Liver (tissue), 9 donors: ENCODE measurements around the gene WDR1. TPM values are rescaled to one million over a fixed set of nuclear protein-coding genes. Genes with fewer than 3 reads are reported as not detected.

Experiments used
- DNase-seq: peaks from one replicate; pipeline ENCODE4 v3.0.0-alpha.2; 2017; ENCODE audit warnings: low spot score
- H3K27ac ChIP-seq, 2 donors: one replicate each; pipeline ENCODE4 v1.7.0; 2013; ENCODE audit warnings: inconsistent platforms in 2 of 2, low read length in 2 of 2, control low read depth in 1 of 2, low read depth in 1 of 2, mild to moderate bottlenecking in 1 of 2
- H3K27me3 ChIP-seq, 4 donors: one replicate each; pipeline versions ENCODE4 v1.6.1 to v1.7.0; 2013; ENCODE audit warnings: low read length in 3 of 4, inconsistent platforms in 1 of 4, mild to moderate bottlenecking in 1 of 4, moderate library complexity in 1 of 4; ENCODE audit not compliant: control insufficient read depth in 4 of 4, insufficient read depth in 4 of 4
- H3K36me3 ChIP-seq, 4 donors: one replicate each; pipeline versions ENCODE4 v1.6.1 to v1.7.0; 2013; ENCODE audit warnings: low read length in 3 of 4, mild to moderate bottlenecking in 3 of 4, low read depth in 1 of 4, moderate library complexity in 1 of 4; ENCODE audit not compliant: control insufficient read depth in 4 of 4, insufficient read depth in 3 of 4
- H3K4me1 ChIP-seq, 4 donors: one replicate each; pipeline versions ENCODE4 v1.6.1 to v1.7.0; 2013; ENCODE audit warnings: low read length in 3 of 4, mild to moderate bottlenecking in 3 of 4, moderate library complexity in 1 of 4; ENCODE audit not compliant: control insufficient read depth in 4 of 4, insufficient read depth in 4 of 4
- H3K4me3 ChIP-seq, 3 donors: one replicate each; pipeline versions ENCODE4 v1.6.1 to v1.7.0; 2013; ENCODE audit warnings: low read length in 3 of 3, control low read depth in 1 of 3, low read depth in 1 of 3, mild to moderate bottlenecking in 1 of 3
- H3K9ac ChIP-seq, 2 donors: one replicate each; pipeline ENCODE4 v1.7.0; 2013; ENCODE audit warnings: low read length in 2 of 2, mild to moderate bottlenecking in 2 of 2, moderate library complexity in 2 of 2, control low read depth in 1 of 2, low read depth in 1 of 2
- H3K9me3 ChIP-seq, 4 donors: one replicate each; pipeline versions ENCODE4 v1.6.1 to v1.7.0; 2013; ENCODE audit warnings: low read length in 3 of 4; ENCODE audit not compliant: control insufficient read depth in 4 of 4
- CTCF ChIP-seq: fragments of 150-350 bp; IDR thresholded peaks from 2 replicates; pipeline ENCODE4 v1.5.1; 2017; ENCODE audit warnings: improper control_type of control experiment, low read depth, low read length; ENCODE audit not compliant: missing input control
- FOXA1 ChIP-seq: IDR thresholded peaks from 2 replicates; pipeline ENCODE4 v1.6.1; 2016; ENCODE audit warnings: antibody characterized with exemption
- FOXA2 ChIP-seq: IDR thresholded peaks from 2 replicates; pipeline ENCODE4 v1.6.1; 2016; ENCODE audit warnings: antibody characterized with exemption
- HNF4A ChIP-seq, 2 donors: conservative IDR thresholded peaks; 2 replicates each; pipeline ENCODE4 v1.6.1; 2016; ENCODE audit warnings: antibody characterized with exemption in 2 of 2, mild to moderate bottlenecking in 2 of 2
- HNF4G ChIP-seq: IDR thresholded peaks from 2 replicates; pipeline ENCODE4 v1.6.1; 2016; ENCODE audit warnings: antibody characterized with exemption
- JUND ChIP-seq, 2 donors: IDR thresholded peaks; 2 replicates each; pipeline ENCODE4 v1.6.1; 2016; ENCODE audit warnings: antibody characterized with exemption in 2 of 2
- NR2F2 ChIP-seq: IDR thresholded peaks from 2 replicates; pipeline ENCODE4 v1.6.1; 2016; ENCODE audit warnings: antibody characterized with exemption
- RAD21 ChIP-seq, 2 donors: IDR thresholded peaks; 2 replicates each; pipeline ENCODE4 v1.6.1; 2016; ENCODE audit warnings: antibody characterized with exemption in 2 of 2, mild to moderate bottlenecking in 2 of 2
- REST ChIP-seq: IDR thresholded peaks from 2 replicates; pipeline ENCODE4 v1.6.1; 2016; ENCODE audit warnings: antibody characterized with exemption, mild to moderate bottlenecking
- RXRA ChIP-seq, 2 donors: IDR thresholded peaks; 2 replicates each; pipeline ENCODE4 v1.6.1; 2017 to 2018; ENCODE audit warnings: antibody characterized with exemption in 2 of 2, mild to moderate bottlenecking in 1 of 2
- SP1 ChIP-seq: IDR thresholded peaks from 2 replicates; pipeline ENCODE4 v1.6.1; 2018; ENCODE audit warnings: antibody characterized with exemption, mild to moderate bottlenecking
- TAF1 ChIP-seq: conservative IDR thresholded peaks from 2 replicates; pipeline ENCODE4 v1.6.1; 2016; ENCODE audit warnings: antibody characterized with exemption, mild to moderate bottlenecking
- YY1 ChIP-seq: IDR thresholded peaks from 2 replicates; pipeline ENCODE4 v1.6.1; 2016; ENCODE audit warnings: antibody characterized with exemption, mild to moderate bottlenecking
- ZBTB33 ChIP-seq: IDR thresholded peaks from 2 replicates; pipeline ENCODE4 v1.6.1; 2016; ENCODE audit warnings: antibody characterized with exemption
- WGBS: extraction: QIAGEN DNeasy Blood & Tissue Kit; methylation state at CpG from one replicate; pipeline ENCODE4 v1.1.7; 2013; 5-methylcytosine and 5-hydroxymethylcytosine counted together
- polyA plus RNA-seq, 2 donors: library from polyadenylated mRNA; stranded (reverse) in 1 of 2; unstranded in 1 of 2; fragments of 200-250 nt in 1 of 2; fragments of >200 nt in 1 of 2; fragmentation: Nextera tagmentation in 1 of 2; extraction: Ambion mirVana in 1 of 2; gene quantifications; one replicate each; pipeline versions ENCODE4 v1.2.1 to v1.2.3, GENCODE V29; 2013 to 2015
- total RNA-seq, 2 donors: library from RNA; depleted of rRNA; stranded (reverse); fragments of >200 nt; gene quantifications; one replicate each; pipeline ENCODE4 v1.2.3, GENCODE V29; 2014
- TF ChIP-seq, protein P1 (sequence below): IDR thresholded peaks from 2 replicates; pipeline ENCODE4 v1.6.1; 2016; ENCODE audit warnings: antibody characterized with exemption
- TF ChIP-seq, protein P2 (sequence below): IDR thresholded peaks from 2 replicates; pipeline ENCODE4 v1.6.1; 2016; ENCODE audit warnings: antibody characterized with exemption
- donor health status: healthy.
- donor health status: healthy.
- donor health status: healthy.
- donor health status: healthy.
- donor health status: healthy.

The WDR1 gene
- total and polyA plus RNA-seq, 4 donors: 31.1 to 97.4 (median 65.7) TPM

DNA sequence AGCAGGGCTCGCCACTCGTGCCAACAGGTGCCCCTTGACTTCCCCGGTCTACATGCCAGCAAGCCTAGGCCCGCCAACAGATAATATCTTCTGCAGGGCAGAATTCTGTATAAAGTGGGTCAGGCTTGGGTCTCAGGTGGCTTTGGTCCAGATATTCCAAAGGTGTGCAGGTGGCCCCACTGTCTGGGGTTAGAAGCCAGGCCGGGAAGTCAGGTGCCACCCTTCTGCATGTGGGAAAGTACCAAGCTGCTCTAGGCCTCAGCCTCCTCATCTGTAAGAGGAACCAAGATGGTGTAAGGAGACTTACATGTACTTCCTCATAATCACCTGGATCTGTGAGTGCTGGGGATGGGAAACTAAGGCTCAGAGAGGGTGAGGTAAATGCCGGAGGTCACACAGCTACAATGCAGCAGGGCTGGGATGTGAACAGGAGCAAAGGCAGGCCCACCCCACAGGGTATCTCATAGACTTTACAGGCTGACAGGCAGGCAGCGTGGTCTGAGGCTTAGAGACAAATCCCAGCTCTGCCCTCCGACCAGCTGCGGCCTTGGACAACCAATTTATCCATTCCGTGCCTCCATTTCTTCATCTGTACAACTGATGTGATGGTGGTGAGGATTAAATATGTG lies 35.9 kb downstream of the WDR1 start:
- Histone ChIP-seq H3K4me1 (peaks cover 0 to 9% (median 0%) of the 10 kb centered on the region in 4 donors), H3K27ac (no peak overlapping the region), H3K9ac (no peak overlapping the region), H3K4me3 (no peak overlapping the region), H3K27me3 (no peaks in the 10 kb centered on the region), H3K36me3 (peaks cover 39 to 95% (median 63%) of the 10 kb centered on the region in 4 donors), H3K9me3 (no peaks in the 10 kb centered on the region)
- DNase-seq: no peak
- 88% methylated on average over 10 of the region's 10 CpGs for WGBS
- TF ChIP-seq HNF4A (conservative IDR thresholded peaks at IDR 0.05) (no peak), HNF4G (no peak)

- H3K36me3 ChIP-seq: peaks cover 38 to 94% (median 58%) of the 10 kb centered on the region in 4 donors
- H3K4me1 ChIP-seq: peaks cover 0 to 9% (median 0%) of the 10 kb centered on the region in 4 donors
- H3K4me3 ChIP-seq: no peak overlapping the region
- no peak for DNase-seq
- WGBS: 76% methylated on average over 8 of the region's 8 CpGs
- TF ChIP-seq SP1 (no peak), CTCF (no peak), YY1 (no peak)
- no peaks in the 10 kb centered on the region for H3K9me3 ChIP-seq
- no peak overlapping the region for H3K9ac ChIP-seq
- H3K27ac ChIP-seq: no peak overlapping the region
- no peaks in the 10 kb centered on the region for H3K27me3 ChIP-seq
These were observed 36.5 kb downstream of the WDR1 start for GRCh38 chr4:10079912-10080588.

DNA sequence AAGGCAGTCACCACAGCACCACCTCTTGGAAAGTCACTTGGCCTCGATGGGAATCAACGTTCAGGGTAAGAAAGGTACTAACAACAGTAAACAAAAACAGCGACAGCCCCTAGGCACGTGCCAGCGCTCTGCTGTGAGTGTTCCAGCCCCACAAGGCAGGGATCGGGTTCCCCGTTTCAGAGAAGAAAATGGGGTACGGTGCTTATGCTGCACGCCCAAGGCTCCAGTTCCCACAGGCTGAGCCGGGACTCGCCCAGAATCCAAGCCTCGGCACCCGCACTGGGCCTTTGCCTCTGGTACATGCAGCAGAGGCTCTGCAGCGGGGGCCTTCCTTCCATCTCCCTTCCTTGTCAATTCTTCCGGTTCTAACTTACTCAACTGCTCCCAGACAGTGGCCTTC lies 37.3 kb downstream of the WDR1 start:
- no peaks in the 10 kb centered on the region for H3K9me3 ChIP-seq
- H3K27ac ChIP-seq: no peak overlapping the region
- no peak overlapping the region for H3K4me3 ChIP-seq
- H3K36me3 ChIP-seq: peaks cover 31 to 92% (median 58%) of the 10 kb centered on the region in 4 donors
- peaks cover 0 to 9% (median 2%) of the 10 kb centered on the region in 4 donors for H3K4me1 ChIP-seq
- H3K9ac ChIP-seq: no peak overlapping the region
- no peaks in the 10 kb centered on the region for H3K27me3 ChIP-seq
- no peak for DNase-seq
- 87% methylated on average over 15 of the region's 15 CpGs for WGBS
- TF ChIP-seq YY1 (no peak), SP1 (no peak), JUND (IDR thresholded peaks at IDR 0.05) (no peak), RAD21 (IDR thresholded peaks at IDR 0.05) (no peak), NR2F2 (no peak), HNF4A (conservative IDR thresholded peaks at IDR 0.05) (no peak), HNF4G (no peak), CTCF (no peak), REST (no peak), FOXA2 (no peak), RXRA (IDR thresholded peaks at IDR 0.05) (no peak), TAF1 (no peak), ZBTB33 (no peak), FOXA1 (no peak)
- TF ChIP-seq, protein P1, sequence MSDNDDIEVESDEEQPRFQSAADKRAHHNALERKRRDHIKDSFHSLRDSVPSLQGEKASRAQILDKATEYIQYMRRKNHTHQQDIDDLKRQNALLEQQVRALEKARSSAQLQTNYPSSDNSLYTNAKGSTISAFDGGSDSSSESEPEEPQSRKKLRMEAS: no peak
- TF ChIP-seq, protein P2, sequence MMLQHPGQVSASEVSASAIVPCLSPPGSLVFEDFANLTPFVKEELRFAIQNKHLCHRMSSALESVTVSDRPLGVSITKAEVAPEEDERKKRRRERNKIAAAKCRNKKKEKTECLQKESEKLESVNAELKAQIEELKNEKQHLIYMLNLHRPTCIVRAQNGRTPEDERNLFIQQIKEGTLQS: no peak
